Muscle layer of colon (tissue), 2 donors: ENCODE measurements around the gene OPRM1.
"Not testable (repeated sequence)": the region's sequence is repeated elsewhere in the genome, so short reads cannot be mapped to it uniquely, and the experiment has no call there.

ENCODE experiments used
- H3K27ac ChIP-seq: one replicate; pipeline ENCODE4 v1.7.0; 2013; ENCODE audit warnings: low read depth, mild to moderate bottlenecking, low read length, moderate library complexity
- H3K27me3 ChIP-seq, 2 donors: one replicate each; pipeline ENCODE4 v1.7.0; 2013; ENCODE audit warnings: low read length in 2 of 2, mild to moderate bottlenecking in 2 of 2; ENCODE audit not compliant: insufficient read depth in 2 of 2, control insufficient read depth in 1 of 2
- H3K36me3 ChIP-seq: one replicate; pipeline ENCODE4 v1.7.0; 2013; ENCODE audit warnings: mild to moderate bottlenecking, low read length; ENCODE audit not compliant: insufficient read depth
- H3K4me1 ChIP-seq: one replicate; pipeline ENCODE4 v1.7.0; 2013; ENCODE audit warnings: mild to moderate bottlenecking, low read length; ENCODE audit not compliant: insufficient read depth
- H3K4me3 ChIP-seq, 2 donors: one replicate each; pipeline ENCODE4 v1.7.0; 2013; ENCODE audit warnings: low read length in 2 of 2, low read depth in 1 of 2, mild to moderate bottlenecking in 1 of 2, moderate library complexity in 1 of 2
- H3K9ac ChIP-seq: one replicate; pipeline ENCODE4 v1.7.0; 2013; ENCODE audit warnings: low read length
- H3K9me3 ChIP-seq: one replicate; pipeline ENCODE4 v1.7.0; 2013; ENCODE audit warnings: mild to moderate bottlenecking, low read length
- donor health status: abdominal sarcoma.
- donor health status: Adenocarcinoma of cecum.

Gene OPRM1

DNA sequence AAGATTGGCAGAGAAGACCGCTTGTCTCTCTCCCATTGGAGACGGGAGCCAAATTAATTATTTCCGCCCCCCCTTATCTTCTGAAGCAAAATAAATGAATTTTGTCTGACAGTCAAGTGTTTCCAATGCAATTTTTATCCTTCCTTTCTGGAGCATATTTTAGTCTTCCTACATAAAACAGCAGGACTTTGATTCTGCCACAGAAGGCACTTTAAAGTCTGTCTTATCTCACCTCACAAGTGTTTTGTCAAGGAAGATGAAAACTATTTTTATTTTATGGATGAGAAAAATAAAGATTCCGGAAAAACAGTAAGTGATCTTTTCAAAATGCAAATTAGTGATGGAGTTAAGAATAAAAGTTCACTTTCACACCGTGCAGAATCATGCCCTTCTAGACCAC is 140.4 kb downstream of the OPRM1 start:
- Histone ChIP-seq H3K9me3 (no peaks in the 10 kb centered on the region), H3K36me3 (no peaks in the 10 kb centered on the region), H3K9ac (no peak overlapping the region), H3K27me3 (no peaks in the 10 kb centered on the region), H3K4me3 (no peak overlapping the region), H3K4me1 (no peaks in the 10 kb centered on the region), H3K27ac (no peak overlapping the region)

DNA sequence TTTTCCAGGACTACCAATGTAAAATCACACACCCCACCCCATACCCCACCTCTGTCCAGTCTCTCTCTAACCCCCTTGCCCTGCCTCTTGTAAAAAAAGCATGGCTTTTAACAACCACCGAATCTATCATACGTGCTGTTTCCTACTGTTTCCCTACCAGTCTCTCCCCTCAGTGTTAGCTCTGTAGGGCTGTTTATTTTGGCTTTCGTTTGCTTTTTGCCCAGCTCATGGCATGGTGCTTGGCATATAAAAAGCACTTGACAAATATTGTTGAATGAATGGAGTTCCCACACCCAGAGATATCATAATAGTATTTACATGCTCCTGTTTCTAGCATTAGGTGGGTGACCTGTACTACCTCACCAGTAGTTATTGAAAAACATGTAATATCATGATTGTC is 148.2 kb downstream of the OPRM1 start:
- H3K27me3 ChIP-seq, result no peaks in the 10 kb centered on the region
- H3K9me3 ChIP-seq, result no peaks in the 10 kb centered on the region
- no peaks in the 10 kb centered on the region for H3K36me3 ChIP-seq
- no peak overlapping the region for H3K9ac ChIP-seq
- H3K4me3 ChIP-seq, result no peak overlapping the region
- H3K4me1 ChIP-seq, result no peaks in the 10 kb centered on the region
- H3K27ac ChIP-seq, result no peak overlapping the region

DNA sequence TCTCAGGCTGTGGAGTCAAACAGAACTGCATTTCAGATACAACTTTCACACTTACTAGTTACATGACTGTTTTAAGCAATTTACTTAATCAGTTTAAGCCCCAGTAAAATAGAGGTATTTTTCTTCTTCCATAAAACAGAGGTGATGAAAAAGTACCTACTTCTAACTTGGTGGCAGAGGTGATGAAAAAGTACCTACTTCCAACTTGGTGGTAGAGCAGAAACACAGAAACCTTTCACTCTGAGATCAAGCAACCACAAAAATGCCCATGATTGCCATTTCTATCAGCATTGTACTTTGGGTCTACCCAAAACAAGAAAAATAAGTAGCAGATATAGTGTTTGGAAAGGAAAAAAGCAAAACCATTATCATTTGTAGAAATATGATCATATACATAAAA is 148.7 kb downstream of the OPRM1 start:
- Histone ChIP-seq H3K27me3 (no peaks in the 10 kb centered on the region), H3K9me3 (no peaks in the 10 kb centered on the region), H3K4me3 (no peak overlapping the region), H3K9ac (no peak overlapping the region), H3K4me1 (no peaks in the 10 kb centered on the region), H3K27ac (no peak overlapping the region), H3K36me3 (no peaks in the 10 kb centered on the region)

DNA sequence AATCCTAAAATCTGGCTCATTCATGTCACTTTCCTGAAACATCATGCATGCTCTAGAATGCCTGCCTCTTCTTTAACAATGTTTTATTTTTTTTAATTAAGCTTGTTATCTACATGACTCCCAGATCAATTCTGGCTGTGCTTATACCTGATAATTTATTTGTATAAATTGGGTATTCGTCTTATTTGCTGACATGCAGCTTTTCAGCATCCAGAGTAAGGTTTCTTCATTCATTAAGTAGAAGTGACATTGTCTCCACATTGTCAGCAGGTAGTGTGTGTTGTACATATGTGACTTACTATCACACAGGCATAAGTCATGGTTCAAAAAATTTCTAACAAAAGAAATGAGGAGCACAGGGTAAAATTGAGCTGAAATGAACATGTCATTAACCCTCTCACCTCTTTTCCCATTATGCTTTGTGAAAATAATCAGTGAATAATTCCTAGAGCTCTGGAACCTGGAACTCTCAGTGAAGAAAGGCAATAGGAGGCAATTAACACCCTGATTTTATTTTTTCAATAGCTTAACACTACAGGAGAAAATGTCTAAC is 157.4 kb downstream of the OPRM1 start:
- H3K9ac ChIP-seq, result no peak overlapping the region
- no peaks in the 10 kb centered on the region for H3K27me3 ChIP-seq
- no peak overlapping the region for H3K4me3 ChIP-seq
- H3K27ac ChIP-seq, result no peak overlapping the region
- H3K9me3 ChIP-seq, result no peaks in the 10 kb centered on the region
- no peaks in the 10 kb centered on the region for H3K4me1 ChIP-seq
- H3K36me3 ChIP-seq, result no peaks in the 10 kb centered on the region

DNA sequence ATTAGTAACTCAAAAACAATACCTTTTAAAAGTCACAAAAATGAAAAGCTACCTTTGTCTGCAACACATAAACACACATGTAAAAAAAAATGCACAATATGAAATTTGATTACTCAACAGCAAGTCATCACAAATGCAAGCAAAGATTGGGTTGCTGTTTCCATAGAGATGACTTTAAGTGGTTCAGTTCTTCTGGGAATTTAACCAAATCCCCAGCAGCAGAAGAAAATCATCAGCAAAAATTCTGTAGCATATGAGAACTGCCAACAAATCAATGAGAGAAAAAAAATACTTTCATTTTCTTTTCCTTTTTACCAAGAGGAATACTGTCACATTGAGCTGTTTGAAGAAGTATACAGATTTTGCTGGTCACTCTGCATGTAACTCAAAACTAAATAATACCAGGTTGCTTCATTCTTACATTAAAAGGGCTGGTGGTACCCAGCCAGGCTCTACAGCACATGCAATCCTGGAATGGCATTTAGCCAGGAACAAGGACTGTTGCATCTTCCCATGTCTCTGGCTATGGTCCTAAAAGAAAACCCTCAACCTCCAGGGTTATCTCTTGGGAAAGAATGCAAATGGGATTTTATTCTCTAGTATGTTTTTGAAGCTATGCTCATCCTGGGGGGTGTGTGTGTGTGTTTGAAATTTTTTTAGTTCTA is 158.3 kb downstream of the OPRM1 start:
- Histone ChIP-seq H3K9ac (no peak overlapping the region), H3K9me3 (no peaks in the 10 kb centered on the region), H3K4me1 (no peaks in the 10 kb centered on the region), H3K27ac (no peak overlapping the region), H3K36me3 (no peaks in the 10 kb centered on the region), H3K27me3 (no peaks in the 10 kb centered on the region), H3K4me3 (no peak overlapping the region)

DNA sequence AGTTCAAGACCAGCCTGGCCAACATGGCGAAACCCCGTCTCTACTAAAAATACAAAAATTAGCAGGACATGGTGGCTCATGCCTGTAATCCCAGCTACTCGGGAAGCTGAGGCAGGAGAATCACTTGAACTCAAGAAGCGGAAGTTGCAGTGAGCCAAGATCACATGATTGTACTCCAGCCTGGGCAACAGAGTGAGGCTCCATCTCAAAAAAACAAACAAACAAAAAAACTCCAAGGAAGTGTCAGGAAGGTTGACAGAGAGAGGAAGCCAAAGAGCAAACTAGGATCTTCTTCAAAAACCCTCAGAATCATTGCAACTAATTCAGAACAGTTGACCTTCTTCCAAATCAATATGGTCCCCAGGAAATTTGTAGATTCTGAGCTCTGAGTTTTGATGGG is 162.6 kb downstream of the OPRM1 start:
- H3K27ac ChIP-seq, H3K36me3 ChIP-seq: not testable (repeated sequence)

DNA sequence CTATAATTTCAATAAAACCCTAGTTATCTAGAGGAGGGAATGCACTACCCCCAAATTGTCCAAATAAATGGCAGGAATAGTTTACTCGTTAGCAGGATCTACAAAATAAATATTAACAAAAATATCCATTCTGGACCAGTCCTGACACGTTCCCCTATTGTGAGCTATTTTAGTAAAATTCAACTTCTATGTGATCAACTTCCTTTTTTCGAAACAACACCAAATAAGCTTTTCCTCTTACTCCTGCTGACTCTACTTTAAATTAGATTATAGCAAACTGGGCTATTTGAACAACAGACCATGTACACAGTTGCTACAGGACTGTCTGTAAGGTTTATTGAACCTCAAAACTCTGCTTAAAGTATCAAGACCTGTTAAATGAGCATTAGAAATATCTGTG is 163.3 kb downstream of the OPRM1 start:
- Histone ChIP-seq H3K36me3 (no peaks in the 10 kb centered on the region), H3K27me3 (no peaks in the 10 kb centered on the region), H3K4me1 (no peaks in the 10 kb centered on the region), H3K4me3 (no peak overlapping the region), H3K9ac (no peak overlapping the region), H3K9me3 (no peaks in the 10 kb centered on the region), H3K27ac (no peak overlapping the region)

More for the DNA sequence above, 162.6 kb downstream of the OPRM1 start:
- H3K9me3 ChIP-seq, H3K27me3 ChIP-seq, H3K4me1 ChIP-seq, H3K4me3 ChIP-seq, H3K9ac ChIP-seq: not testable (repeated sequence)

DNA sequence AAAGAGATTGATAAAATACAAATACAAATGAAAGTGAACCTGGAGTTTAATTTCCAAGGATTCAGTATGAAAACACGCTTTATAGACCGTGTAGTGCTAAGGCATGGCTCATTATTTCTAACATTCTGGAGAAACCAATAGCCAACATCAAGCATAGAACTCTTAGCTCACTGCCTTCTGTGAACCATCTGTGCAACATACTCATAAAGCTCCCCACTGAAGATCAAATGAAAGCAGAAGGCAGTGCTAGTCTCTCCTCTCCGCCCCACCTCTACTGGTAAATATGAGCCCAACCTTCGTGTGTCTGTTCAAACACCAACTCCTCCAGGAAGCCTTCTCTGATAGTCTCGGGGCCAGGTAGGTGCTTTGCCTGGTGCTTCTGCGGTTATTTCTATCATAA is 163.9 kb downstream of the OPRM1 start:
- Histone ChIP-seq H3K27me3 (no peaks in the 10 kb centered on the region), H3K9me3 (no peaks in the 10 kb centered on the region), H3K9ac (no peak overlapping the region), H3K27ac (no peak overlapping the region), H3K4me1 (no peaks in the 10 kb centered on the region), H3K36me3 (no peaks in the 10 kb centered on the region), H3K4me3 (no peak overlapping the region)

DNA sequence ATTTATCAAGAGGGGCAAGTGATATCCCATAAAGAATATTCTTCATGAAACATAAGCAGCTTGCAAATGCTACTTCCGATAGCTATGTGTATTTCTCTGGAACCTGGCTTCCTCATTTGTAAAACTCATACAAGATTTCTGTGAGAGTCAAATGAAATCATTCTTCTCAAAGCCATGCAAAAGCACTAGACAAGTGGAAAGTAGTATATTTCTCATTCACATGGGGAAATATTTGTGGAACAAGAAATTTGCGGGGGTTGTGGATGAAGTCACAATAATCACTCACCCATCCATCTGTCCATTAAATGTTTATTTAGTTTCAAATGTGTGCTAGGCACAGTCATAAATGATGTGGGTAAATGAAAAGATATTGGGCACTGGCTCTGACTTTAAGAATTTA is 167.1 kb downstream of the OPRM1 start:
- no peaks in the 10 kb centered on the region for H3K9me3 ChIP-seq
- no peaks in the 10 kb centered on the region for H3K27me3 ChIP-seq
- H3K4me1 ChIP-seq, result no peaks in the 10 kb centered on the region
- H3K36me3 ChIP-seq, result no peaks in the 10 kb centered on the region
- no peak overlapping the region for H3K4me3 ChIP-seq
- H3K27ac ChIP-seq, result no peak overlapping the region
- H3K9ac ChIP-seq, result no peak overlapping the region

DNA sequence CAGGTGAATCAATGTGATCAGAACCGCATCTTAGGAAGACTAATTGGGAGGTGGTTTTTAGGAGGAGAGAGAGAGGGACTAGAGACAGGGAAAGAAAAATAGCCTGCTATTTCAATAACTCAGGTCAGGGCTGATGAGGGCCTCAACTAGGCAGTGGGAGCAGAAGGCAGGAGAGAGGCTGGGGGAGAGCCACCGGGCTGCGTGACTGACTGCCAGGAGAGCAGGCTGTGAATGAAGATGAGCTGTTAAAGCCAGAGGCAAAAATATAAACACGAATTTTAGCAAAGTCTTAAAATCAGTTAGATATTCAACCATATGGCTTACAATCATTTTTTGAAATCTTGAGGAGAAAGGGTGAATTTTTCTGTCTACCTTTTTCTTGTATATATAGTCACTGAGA is 168.0 kb downstream of the OPRM1 start:
- Histone ChIP-seq H3K36me3 (no peaks in the 10 kb centered on the region), H3K27me3 (no peaks in the 10 kb centered on the region), H3K9me3 (no peaks in the 10 kb centered on the region), H3K4me1 (no peaks in the 10 kb centered on the region), H3K9ac (no peak overlapping the region), H3K4me3 (no peak overlapping the region), H3K27ac (no peak overlapping the region)

DNA sequence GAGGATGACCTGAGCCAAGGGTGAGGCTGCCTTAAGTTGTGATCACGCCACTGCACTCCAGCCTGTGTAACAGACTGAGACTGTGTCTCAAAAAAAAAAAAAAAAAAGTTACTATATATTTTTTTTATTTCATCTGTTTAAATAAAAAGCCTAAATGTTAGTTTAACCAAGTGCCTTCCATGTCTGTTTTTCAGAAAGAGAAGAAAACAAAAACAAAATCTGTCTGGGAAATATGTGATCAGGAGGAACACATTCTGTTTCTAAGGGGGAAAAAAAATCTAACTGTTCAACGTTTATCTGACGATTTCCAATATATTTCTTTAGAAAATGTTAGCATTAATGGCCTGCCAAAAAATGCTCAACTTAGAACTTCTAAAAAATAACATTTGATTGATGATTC is 170.5 kb downstream of the OPRM1 start:
- Histone ChIP-seq H3K27ac (no peak overlapping the region), H3K9me3 (no peaks in the 10 kb centered on the region), H3K4me3 (no peak overlapping the region), H3K36me3 (no peaks in the 10 kb centered on the region), H3K9ac (no peak overlapping the region), H3K27me3 (no peaks in the 10 kb centered on the region), H3K4me1 (no peaks in the 10 kb centered on the region)

DNA sequence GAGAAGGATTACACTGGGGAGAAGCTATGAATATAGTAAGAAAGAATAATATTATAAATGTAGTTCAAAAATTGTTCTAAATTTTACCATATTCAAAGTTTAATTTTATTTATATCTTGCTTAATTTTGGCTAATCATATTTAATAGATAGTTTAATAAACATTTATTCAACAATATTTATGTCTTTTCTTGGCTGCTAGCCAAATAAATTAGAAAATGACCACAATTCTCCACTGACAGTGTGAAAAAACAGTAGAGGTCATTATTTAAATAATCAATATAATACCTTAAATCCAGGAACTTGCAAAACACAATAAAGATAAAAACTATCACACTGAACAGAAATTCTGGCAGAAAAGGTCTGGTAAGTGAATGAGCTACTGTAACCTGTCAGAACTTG is 171.6 kb downstream of the OPRM1 start:
- Histone ChIP-seq H3K4me1 (no peaks in the 10 kb centered on the region), H3K27ac (no peak overlapping the region), H3K27me3 (no peaks in the 10 kb centered on the region), H3K9ac (no peak overlapping the region), H3K4me3 (no peak overlapping the region), H3K9me3 (no peaks in the 10 kb centered on the region), H3K36me3 (no peaks in the 10 kb centered on the region)
